Measurements from ENCODE around the gene ADI1.
"Not testable (repeated sequence)": the region's sequence is repeated elsewhere in the genome, so short reads cannot be mapped to it uniquely, and the experiment has no call there.

ADI1 gene

DNA sequence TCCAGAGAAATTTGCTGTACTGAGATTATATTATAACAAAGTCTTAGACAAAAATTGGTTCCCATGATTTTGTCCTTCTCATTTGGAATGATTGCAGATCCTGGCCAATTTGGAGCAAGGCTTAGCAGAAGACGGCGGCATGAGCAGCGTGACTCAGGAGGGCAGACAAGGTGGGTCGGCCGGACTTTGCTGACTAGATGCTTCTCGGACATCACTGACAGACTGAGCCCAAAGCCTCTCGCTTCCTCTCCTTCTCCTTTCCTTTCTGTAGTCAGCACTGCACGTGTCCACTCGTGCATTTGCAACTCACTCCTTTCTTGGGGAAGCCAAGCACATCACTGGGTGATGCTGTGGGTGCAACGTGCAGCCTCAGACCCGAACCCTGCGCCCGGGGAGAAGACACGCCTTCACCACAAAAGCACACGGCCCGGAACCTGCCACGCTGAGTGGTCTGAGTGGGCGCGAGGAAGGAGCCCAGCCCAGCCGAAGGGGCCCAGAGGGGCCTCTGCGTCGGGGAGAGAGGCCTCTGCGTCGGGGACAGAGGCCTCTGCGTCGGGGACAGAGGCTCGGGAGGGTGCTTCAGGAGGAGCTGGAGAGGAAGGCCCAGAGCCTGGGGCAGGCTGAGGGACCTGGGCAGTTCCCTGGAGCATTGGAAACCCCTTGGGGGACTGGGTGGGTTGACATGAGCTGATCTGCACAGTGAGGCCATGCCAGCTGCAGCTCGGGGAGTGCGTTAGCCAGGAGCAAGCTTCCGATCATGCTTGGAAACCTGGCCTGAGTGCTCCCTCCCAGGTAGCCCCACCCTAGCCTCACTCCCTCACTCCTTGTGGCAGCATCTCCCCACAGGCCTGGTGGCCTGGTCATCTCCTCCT is 61.6 kb downstream of the ADI1 start:
- Histone ChIP-seq H3K9me3 (ENCODE audit: low read length) (no peaks in the 10 kb centered on the region), H3K27ac (ENCODE audit: low read depth, low read length) (no peak overlapping the region), H3K27me3 (ENCODE audit: control insufficient read depth in 1 of 2, insufficient read depth in 2 of 2, low read length in 2 of 2) (no peaks in the 10 kb centered on the region), H3K4me3 (ENCODE audit: low read depth in 1 of 2, low read length in 2 of 2) (no peak overlapping the region), H3K9ac (ENCODE audit: low read length) (no peak overlapping the region), H3K36me3 (ENCODE audit: insufficient read depth, low read length) (peaks cover 27% of the 10 kb centered on the region), H3K4me1 (ENCODE audit: insufficient read depth, low read length) (peaks cover 9% of the 10 kb centered on the region)

DNA sequence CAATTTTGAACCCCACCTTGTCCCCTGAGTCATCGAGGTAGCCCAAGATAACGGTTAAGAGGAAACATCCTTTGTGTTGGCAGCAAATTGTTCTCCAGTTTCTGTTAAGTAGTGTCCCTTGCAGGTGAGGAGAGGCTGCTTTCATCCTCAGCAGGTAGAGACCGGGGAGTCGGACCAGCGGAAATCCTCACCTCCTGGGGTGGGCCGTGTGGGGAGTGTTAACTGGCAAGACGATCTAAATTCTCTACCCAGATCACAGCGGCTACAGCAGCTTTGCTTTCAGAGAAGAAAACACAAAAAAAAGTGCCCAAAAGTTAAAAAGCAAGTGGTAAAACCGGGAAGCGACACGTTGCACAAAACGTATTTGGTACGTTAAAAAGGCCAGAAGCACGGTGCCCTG is 63.2 kb downstream of the ADI1 start:
- no peaks in the 10 kb centered on the region for H3K4me1 ChIP-seq (ENCODE audit: insufficient read depth, low read length)
- no peaks in the 10 kb centered on the region for H3K27me3 ChIP-seq (ENCODE audit: control insufficient read depth in 1 of 2, insufficient read depth in 2 of 2, low read length in 2 of 2)
- no peaks in the 10 kb centered on the region for H3K9me3 ChIP-seq (ENCODE audit: low read length)
- no peak overlapping the region for H3K9ac ChIP-seq (ENCODE audit: low read length)
- peaks cover 27% of the 10 kb centered on the region for H3K36me3 ChIP-seq (ENCODE audit: insufficient read depth, low read length)
- H3K4me3 ChIP-seq (ENCODE audit: low read depth in 1 of 2, low read length in 2 of 2) = no peak overlapping the region
- H3K27ac ChIP-seq (ENCODE audit: low read depth, low read length) = no peak overlapping the region

DNA sequence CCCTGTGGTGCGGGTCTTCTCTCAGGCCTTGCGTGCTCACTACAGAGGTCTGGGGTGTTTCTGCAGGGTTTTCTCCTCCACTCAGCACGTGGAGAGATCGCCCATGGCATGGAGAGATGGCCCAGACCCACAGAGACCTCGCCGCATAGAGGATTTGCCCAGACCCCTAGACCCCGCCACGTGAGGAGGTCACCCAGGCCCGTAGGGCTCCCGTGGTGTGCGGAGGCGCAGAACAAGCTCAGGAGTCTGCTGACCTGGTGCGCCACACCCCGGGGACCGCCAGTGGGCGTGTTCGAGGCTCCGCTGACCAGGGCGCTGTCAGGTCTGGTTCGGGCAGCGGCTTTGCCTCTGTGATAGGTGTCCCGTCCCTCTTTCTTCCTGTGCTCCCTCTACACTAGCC is 64.5 kb downstream of the ADI1 start:
- H3K4me3 ChIP-seq (ENCODE audit: low read depth in 1 of 2, low read length in 2 of 2) = no peak overlapping the region
- H3K9me3 ChIP-seq (ENCODE audit: low read length) = no peaks in the 10 kb centered on the region
- peaks cover 8% of the 10 kb centered on the region for H3K4me1 ChIP-seq (ENCODE audit: insufficient read depth, low read length)
- peaks cover 30% of the 10 kb centered on the region for H3K36me3 ChIP-seq (ENCODE audit: insufficient read depth, low read length)
- H3K9ac ChIP-seq (ENCODE audit: low read length) = no peak overlapping the region
- no peak overlapping the region for H3K27ac ChIP-seq (ENCODE audit: low read depth, low read length)
- H3K27me3 ChIP-seq (ENCODE audit: control insufficient read depth in 1 of 2, insufficient read depth in 2 of 2, low read length in 2 of 2) = no peaks in the 10 kb centered on the region

DNA sequence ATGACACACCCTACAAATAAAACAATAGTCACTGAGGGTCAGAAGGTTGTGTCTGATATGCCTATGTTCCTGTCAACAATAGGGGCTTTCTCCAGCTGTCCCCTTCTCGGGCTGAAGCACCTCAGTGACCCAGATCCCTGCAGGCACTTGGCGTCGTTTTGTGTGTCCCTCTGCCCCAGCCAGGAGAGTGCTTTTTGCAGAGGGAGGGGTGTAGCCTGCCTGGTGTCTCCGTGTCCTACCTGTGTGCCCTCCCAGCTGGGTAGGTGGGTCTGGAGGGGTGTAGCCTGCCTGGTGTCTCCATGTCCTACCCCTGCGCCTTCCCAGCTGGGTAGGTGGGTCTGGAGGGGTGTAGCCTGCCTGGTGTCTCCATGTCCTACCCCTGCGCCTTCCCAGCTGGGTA is 65.3 kb downstream of the ADI1 start:
- H3K9me3 ChIP-seq (ENCODE audit: low read length); H3K27ac ChIP-seq (ENCODE audit: low read depth, low read length); H3K9ac ChIP-seq (ENCODE audit: low read length); H3K4me1 ChIP-seq (ENCODE audit: insufficient read depth, low read length); H3K4me3 ChIP-seq (ENCODE audit: low read depth in 1 of 2, low read length in 2 of 2); H3K27me3 ChIP-seq (ENCODE audit: control insufficient read depth in 1 of 2, insufficient read depth in 2 of 2, low read length in 2 of 2): not testable (repeated sequence)
- peaks cover 34% of the 10 kb centered on the region for H3K36me3 ChIP-seq (ENCODE audit: insufficient read depth, low read length)

DNA sequence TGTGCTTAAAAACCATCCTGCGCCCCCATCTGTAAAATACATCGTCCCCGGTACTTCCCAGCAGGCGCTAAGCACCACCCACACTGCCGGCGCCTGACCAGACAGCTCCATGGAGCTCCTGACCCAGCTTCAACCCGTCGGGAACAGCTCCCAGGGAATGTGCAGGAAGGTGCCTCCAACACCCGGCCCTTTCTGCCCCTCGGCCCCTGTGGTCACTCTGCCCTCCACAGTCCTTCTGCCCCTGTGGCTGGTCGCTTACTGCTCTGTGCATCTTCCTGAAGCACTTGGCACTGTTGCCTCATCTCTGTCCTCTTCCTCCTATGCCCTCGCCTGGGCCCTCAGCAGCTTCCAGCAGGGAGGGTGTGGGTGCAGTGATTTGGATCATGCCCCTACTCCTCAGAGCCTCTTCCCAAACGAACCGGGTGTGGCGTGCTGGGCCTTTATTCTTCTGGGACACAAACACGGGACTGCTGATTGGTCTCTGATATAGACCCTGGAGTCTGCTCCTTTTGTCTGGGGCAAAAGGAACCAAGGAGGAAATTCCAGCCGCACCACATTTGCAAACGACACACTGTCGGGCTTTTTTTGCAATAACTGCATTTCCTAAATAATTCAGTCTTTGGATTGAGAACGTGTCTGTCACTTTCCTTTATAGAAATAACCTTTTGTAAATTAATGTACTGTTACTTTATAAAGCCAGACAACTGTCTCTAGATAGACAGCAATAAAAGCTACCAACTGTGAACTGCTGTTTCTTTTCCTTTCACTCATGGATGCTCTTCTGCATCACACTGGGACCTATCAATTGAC is 65.9 kb downstream of the ADI1 start:
- Histone ChIP-seq H3K36me3 (ENCODE audit: insufficient read depth, low read length) (peaks cover 29% of the 10 kb centered on the region), H3K27ac (ENCODE audit: low read depth, low read length) (no peak overlapping the region), H3K9me3 (ENCODE audit: low read length) (no peaks in the 10 kb centered on the region), H3K4me3 (ENCODE audit: low read depth in 1 of 2, low read length in 2 of 2) (no peak overlapping the region), H3K9ac (ENCODE audit: low read length) (no peak overlapping the region), H3K27me3 (ENCODE audit: control insufficient read depth in 1 of 2, insufficient read depth in 2 of 2, low read length in 2 of 2) (no peaks in the 10 kb centered on the region), H3K4me1 (ENCODE audit: insufficient read depth, low read length) (peaks cover 8% of the 10 kb centered on the region)

DNA sequence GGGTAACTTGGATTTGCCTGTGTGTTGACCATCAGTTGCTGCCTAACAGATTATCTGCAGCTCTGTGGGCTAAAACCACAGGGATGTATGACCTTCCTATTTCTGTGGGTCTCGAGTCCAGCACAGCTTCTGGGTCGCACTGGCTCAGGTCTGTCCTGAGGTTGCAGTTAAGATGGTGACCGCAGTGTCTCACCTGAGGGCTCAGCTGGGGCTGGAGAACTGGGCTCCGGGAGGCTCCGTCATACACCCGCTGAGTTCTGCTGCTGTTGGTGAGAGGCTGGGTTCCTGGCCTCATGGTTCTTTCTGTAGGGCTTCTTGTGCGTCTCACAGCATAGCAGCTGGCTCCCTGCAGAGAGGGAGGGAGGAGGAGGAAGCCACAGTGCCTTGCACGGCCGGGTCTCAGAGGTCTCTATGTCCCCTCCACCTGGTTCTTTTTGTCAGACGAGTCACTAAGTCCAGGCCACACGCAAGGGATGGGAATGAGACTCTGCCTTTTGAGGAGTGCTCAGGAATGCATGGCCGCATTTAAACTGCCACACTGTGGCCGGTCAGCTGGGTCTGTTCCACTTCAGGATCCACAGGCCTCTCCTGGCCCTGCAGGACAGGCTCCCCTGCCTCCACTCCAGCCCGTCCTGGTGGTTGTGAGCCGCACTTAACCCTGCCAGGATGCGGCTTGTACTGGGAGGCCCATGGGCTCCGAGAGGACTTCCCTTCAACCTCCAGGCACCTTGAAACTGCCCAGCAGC is 67.2 kb downstream of the ADI1 start:
- H3K4me3 ChIP-seq (ENCODE audit: low read depth in 1 of 2, low read length in 2 of 2) = no peak overlapping the region
- peaks cover 8% of the 10 kb centered on the region for H3K4me1 ChIP-seq (ENCODE audit: insufficient read depth, low read length)
- H3K27ac ChIP-seq (ENCODE audit: low read depth, low read length) = no peak overlapping the region
- no peak overlapping the region for H3K9ac ChIP-seq (ENCODE audit: low read length)
- H3K9me3 ChIP-seq (ENCODE audit: low read length) = no peaks in the 10 kb centered on the region
- H3K36me3 ChIP-seq (ENCODE audit: insufficient read depth, low read length) = peaks cover 26% of the 10 kb centered on the region
- no peaks in the 10 kb centered on the region for H3K27me3 ChIP-seq (ENCODE audit: control insufficient read depth in 1 of 2, insufficient read depth in 2 of 2, low read length in 2 of 2)

DNA sequence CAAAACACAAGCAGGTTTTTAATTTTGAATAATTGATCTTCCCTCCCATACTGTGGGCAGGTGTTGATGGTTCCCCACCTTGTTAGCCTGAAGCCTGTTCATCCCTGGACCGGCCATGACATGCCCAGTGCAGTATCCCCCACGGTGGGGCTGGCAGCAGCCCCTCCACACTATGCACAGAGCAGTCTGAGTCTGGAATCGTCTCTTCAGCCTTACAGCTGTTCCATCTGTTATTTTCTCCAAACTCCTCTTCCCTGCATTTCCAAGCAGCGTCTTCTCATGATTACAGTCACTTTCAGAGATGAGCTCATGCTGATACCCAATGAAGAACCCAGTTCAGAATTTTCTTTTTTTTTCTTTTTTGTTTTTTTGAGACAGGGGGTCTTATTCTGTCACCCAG is 68.2 kb downstream of the ADI1 start:
- H3K27ac ChIP-seq (ENCODE audit: low read depth, low read length) = no peak overlapping the region
- H3K9ac ChIP-seq (ENCODE audit: low read length) = no peak overlapping the region
- no peaks in the 10 kb centered on the region for H3K27me3 ChIP-seq (ENCODE audit: control insufficient read depth in 1 of 2, insufficient read depth in 2 of 2, low read length in 2 of 2)
- peaks cover 8% of the 10 kb centered on the region for H3K4me1 ChIP-seq (ENCODE audit: insufficient read depth, low read length)
- H3K36me3 ChIP-seq (ENCODE audit: insufficient read depth, low read length) = peaks cover 30% of the 10 kb centered on the region
- no peaks in the 10 kb centered on the region for H3K9me3 ChIP-seq (ENCODE audit: low read length)
- no peak overlapping the region for H3K4me3 ChIP-seq (ENCODE audit: low read depth in 1 of 2, low read length in 2 of 2)

DNA sequence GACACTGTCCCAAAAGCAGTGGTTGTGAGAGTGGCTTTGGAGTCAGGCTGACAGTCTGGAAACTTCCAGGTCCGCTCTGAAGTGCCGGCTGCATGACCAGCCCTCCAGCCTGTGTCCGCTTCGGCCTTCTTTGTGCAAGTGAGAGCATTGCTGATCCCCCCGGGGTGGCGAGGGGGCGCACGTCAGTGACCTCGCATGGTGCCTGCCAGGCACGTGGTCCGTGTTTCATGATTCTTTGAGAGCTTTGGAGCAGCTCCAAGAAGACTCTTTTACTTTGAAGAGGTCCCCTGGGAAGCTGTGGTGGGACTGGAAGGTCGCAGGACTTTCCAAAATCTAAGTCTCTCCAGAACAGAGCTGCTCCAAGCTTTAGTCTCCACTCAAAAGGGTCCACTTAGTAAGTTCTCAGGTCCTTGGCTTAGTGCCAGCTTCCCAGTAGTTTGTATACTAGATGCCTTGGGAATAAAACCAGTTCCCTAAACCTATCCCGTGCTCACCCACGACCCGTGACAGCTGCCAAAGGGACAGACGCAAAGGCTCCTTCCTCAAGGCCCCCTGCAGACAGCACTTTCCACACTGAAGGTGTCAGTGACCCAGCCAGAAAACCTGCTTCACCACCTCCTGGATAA is 68.8 kb downstream of the ADI1 start:
- peaks cover 36% of the 10 kb centered on the region for H3K36me3 ChIP-seq (ENCODE audit: insufficient read depth, low read length)
- H3K27me3 ChIP-seq (ENCODE audit: control insufficient read depth in 1 of 2, insufficient read depth in 2 of 2, low read length in 2 of 2) = no peaks in the 10 kb centered on the region
- H3K4me1 ChIP-seq (ENCODE audit: insufficient read depth, low read length) = peaks cover 8% of the 10 kb centered on the region
- no peak overlapping the region for H3K9ac ChIP-seq (ENCODE audit: low read length)
- no peaks in the 10 kb centered on the region for H3K9me3 ChIP-seq (ENCODE audit: low read length)
- no peak overlapping the region for H3K27ac ChIP-seq (ENCODE audit: low read depth, low read length)
- no peak overlapping the region for H3K4me3 ChIP-seq (ENCODE audit: low read depth in 1 of 2, low read length in 2 of 2)

DNA sequence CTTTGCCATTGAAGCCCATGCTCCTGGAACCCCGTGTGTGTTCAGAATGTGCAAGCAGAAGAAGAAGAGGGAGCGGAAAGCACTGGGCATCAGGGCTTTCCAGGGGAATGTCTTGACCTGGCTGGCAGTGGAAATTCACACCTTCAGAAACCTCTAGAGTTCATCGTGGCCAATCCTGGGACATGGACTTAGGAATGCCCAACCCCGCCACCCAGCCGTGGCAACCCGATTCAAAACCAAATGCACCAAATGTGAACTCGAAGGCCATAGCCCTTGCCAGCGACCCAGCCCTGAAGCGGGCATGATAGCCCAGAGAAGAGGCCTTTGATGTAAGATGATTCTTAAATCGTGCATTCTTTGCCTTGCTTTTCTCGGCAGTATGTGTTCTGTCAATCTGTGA is 69.4 kb downstream of the ADI1 start:
- H3K36me3 ChIP-seq (ENCODE audit: insufficient read depth, low read length) = peaks cover 38% of the 10 kb centered on the region

DNA sequence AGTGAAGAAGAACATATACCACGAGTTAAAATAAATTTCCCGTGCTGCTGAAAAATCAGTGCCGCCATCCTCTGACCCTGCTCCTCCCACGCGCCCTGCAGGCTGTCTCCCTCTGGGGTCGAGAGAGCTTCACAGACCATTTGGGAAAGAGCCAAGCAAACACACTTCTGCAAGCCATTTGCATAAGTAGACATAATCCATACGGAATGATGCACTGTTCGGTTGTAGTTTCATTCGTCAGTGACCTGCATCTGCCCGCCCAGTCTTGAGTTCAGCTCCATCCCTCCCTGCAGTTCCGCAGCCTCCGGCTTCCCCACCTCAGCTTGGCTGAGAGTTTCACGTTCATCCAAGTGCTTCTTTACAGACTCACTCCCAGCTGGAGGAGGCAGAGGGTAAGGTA is 70.2 kb downstream of the ADI1 start:
- Histone ChIP-seq H3K9me3 (ENCODE audit: low read length) (no peaks in the 10 kb centered on the region), H3K4me1 (ENCODE audit: insufficient read depth, low read length) (peaks cover 8% of the 10 kb centered on the region), H3K36me3 (ENCODE audit: insufficient read depth, low read length) (peaks cover 44% of the 10 kb centered on the region), H3K27me3 (ENCODE audit: control insufficient read depth in 1 of 2, insufficient read depth in 2 of 2, low read length in 2 of 2) (no peaks in the 10 kb centered on the region), H3K4me3 (ENCODE audit: low read depth in 1 of 2, low read length in 2 of 2) (no peak overlapping the region), H3K9ac (ENCODE audit: low read length) (no peak overlapping the region), H3K27ac (ENCODE audit: low read depth, low read length) (no peak overlapping the region)

More for the DNA sequence above, 69.4 kb downstream of the ADI1 start:
- H3K9ac ChIP-seq (ENCODE audit: low read length) = no peak overlapping the region
- peaks cover 8% of the 10 kb centered on the region for H3K4me1 ChIP-seq (ENCODE audit: insufficient read depth, low read length)
- H3K9me3 ChIP-seq (ENCODE audit: low read length) = no peaks in the 10 kb centered on the region
- no peaks in the 10 kb centered on the region for H3K27me3 ChIP-seq (ENCODE audit: control insufficient read depth in 1 of 2, insufficient read depth in 2 of 2, low read length in 2 of 2)
- no peak overlapping the region for H3K27ac ChIP-seq (ENCODE audit: low read depth, low read length)
- no peak overlapping the region for H3K4me3 ChIP-seq (ENCODE audit: low read depth in 1 of 2, low read length in 2 of 2)

DNA sequence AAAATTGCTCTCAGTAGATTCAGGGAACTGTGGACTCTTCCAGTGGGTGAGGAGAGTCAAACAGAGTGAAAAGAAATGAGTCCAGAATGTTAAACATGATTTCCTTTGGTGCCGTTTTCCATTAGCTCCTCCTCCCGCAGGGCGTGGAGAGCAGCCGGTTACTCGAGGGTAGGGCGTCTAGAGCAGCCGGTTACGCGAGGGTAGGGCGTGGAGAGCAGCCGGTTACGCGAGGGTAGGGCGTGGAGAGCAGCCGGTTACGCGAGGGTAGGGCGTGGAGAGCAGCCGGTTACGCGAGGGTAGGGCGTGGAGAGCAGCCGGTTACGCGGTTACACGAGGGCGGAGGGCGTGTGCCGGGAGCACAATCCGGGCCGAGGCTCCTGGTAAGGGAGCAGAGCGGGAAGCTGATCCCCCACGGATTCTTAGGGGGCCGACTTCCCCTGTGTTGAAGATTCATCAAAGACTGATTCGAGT is 70.9 kb downstream of the ADI1 start:
- not testable (repeated sequence) for H3K4me3 ChIP-seq (ENCODE audit: low read depth in 1 of 2, low read length in 2 of 2); H3K4me1 ChIP-seq (ENCODE audit: insufficient read depth, low read length); H3K9me3 ChIP-seq (ENCODE audit: low read length); H3K27ac ChIP-seq (ENCODE audit: low read depth, low read length); H3K27me3 ChIP-seq (ENCODE audit: control insufficient read depth in 1 of 2, insufficient read depth in 2 of 2, low read length in 2 of 2); H3K9ac ChIP-seq (ENCODE audit: low read length)
- peaks cover 45% of the 10 kb centered on the region for H3K36me3 ChIP-seq (ENCODE audit: insufficient read depth, low read length)
